NCI-H446 (cell line): Measurements from ENCODE around the gene FTH1.
"Not testable (repeated sequence)": the region's sequence is repeated elsewhere in the genome, so short reads cannot be mapped to it uniquely, and the experiment has no call there.

Experiments used
- DNase-seq, 2 experiments: peaks; one replicate each; lab custom pipeline; 2025; lab: John Stamatoyannopoulos, UW

FTH1 gene

DNA sequence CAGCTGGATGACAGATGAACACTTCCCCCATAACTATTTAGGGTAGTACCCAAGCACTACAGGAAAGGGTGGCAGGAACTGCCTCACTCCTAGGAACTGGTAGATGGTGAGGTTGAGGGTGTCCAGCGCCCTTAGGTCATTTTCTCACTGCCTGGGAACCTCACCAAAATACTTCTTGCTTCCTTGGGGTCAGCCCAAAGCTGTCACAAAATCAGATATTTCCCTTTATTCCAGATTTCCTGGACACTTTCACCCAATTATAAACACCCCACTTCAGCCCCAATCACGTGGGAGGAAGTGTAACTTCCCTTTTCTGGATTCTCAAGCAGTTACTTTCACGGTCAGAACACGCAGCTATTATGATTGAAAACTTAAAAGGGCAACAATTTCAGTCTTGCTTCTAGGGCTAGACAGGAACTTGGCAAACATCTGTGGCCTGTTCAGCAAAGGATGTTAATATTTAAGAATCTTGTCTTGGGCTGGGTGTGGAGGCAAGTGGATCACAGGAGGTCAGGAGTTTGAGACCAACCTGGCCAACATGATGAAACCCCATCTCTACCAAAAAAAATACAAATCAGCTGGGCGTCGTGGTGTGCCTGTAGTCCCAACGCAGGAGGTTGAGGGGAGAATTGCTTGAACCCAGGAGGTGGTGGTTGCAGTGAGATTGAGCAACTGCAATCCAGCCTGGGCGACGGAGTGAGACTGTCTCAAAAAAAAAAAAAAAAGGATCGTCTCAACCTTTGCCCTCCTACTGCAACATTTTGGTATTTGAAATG lies 4.0 kb downstream of the FTH1 start:
- no peak for DNase-seq

DNA sequence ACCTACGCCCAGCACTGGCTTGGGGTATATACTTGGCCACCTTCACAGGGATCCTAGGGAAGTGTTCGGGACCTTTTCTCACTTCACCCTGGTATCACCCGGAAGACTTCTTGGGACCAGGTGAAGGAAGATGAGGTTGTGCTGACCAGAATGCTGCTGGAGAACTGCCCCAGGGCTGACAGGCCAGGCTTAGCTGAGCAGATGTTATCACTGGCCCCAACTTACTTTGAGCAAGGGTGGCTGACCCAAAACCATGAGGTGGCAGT lies 4.5 kb downstream of the FTH1 start:
- DNase-seq = no peak

DNA sequence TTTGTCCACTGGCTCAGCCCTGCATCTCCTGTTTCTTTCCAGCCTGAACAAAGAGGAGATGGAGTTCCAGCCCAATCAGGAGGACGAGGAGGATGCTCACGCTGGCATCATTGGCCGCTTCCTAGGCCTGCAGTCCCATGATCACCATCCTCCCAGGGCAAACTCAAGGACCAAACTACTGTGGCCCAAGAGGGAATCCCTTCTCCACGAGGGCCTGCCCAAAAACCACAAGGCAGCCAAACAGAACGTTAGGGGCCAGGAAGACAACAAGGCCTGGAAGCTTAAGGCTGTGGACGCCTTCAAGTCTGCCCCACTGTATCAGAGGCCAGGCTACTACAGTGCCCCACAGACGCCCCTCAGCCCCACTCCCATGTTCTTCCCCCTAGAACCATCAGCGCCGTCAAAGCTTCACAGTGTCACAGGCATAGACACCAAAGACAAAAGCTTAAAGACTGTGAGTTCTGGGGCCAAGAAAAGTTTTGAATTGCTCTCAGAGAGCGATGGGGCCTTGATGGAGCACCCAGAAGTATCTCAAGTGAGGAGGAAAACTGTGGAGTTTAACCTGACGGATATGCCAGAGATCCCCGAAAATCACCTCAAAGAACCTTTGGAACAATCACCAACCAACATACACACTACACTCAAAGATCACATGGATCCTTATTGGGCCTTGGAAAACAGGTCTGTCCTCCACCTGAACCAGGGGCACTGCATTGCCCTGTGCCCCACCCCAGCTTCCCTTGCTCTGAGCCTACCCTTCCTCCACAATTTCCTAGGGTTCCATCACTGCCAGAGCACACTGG lies 5.0 kb downstream of the FTH1 start:
- no peak for DNase-seq

DNA sequence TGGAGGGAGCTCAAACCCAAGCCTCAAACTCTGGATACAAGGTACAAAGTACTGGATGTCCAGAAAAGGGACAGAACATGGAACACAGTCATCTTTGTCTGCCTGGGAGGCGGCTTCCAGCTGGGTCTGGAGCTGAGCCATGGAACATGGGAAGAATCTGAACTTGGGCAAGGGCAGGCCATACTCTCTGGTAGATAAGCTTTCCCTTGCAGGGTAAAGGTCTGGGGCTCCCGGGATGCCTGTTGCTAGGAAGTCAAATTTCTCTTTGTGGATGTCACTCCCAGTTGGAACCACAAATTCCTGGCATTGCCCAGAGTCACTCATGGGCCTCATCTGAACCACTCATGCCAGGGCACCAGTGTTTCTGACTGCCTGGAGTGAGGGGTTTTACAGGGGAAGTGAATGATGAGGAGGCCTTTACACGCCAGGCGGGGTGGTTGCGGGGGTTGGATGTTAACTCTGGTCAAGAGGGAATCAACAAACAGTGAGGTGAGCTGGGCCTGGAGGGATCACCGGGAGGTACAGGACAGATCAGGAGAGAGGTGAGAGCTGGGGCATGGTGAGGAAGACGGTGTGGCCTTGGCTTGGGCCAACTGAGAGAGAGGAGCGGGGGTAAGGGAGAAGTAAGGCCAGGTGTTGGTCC lies 5.7 kb downstream of the FTH1 start:
- no peak for DNase-seq

DNA sequence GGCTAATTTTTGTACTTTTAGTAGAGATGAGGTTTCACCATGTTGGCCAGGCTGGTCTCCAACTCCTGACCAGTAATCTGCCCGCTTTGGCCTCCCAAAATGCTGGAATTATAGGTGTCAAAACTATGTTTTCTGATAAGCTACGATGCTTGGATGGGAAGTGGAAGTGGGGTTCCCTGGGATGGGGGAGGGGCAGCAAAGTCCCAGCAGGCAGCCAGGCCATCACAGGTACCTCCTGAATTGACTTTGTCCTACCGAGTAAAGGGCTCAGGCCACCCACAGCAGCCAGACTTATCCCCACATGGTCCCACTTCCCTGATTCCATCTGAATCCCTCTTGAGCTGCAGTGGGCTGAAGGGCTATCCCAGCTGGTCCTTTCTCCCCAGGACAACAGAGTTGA lies 6.9 kb downstream of the FTH1 start:
- no peak for DNase-seq

DNA sequence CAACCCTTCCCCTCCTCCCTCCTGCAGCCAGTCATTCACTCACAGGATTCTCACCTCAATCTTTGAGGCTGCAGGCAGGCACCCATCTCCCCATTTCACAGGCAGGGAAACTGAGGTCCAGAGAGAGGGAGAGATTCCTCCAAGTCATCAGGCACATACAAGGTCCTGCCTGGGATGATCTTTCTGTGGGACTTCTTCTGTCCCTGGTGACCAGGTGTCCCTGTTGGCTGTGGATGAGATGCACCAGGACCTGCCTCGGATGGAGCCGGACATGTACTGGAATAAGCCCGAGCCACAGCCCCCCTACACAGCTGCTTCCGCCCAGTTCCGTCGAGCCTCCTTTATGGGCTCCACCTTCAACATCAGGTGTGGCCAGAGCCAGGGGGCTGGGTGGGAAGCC lies 7.8 kb downstream of the FTH1 start:
- DNase-seq = no peak

DNA sequence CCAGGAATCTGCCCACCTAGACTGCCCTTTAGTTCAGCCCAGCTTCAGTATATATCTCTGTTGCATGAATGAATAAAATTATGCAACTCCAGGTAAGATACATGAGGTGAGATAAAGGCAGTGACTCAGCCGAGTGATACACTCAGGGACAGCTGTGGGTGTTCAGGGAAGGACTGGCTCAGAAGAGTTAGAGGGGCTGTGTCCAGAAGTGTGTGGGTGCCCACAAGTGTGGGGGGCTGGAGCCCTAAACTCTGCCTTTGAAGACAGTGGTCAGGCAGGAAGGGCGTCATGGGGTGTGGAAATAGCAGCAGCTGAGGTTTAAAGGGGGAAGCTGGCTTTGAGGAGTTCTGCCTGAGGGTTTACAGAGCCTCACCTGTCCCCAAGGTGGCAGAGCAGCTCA lies 8.3 kb downstream of the FTH1 start:
- DNase-seq = no peak

DNA sequence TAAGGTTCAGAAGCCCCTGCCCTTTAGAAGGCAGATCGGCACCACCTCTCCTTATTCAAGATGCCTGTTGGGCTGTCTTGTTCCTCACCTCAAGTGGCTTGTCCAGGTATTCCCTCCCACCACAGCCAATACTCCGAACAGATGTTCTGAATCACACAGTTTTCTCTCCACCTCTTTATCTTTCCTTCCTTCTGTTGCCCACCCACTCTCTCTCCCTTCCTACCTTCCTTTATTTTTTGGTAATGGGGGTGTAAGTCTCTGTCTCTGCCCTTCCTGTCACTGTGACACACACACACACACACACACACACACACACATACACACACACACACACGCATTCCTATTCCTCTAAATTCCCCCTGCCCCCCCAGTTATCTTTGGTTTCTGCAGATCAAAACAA lies 8.8 kb downstream of the FTH1 start:
- no peak for DNase-seq

DNA sequence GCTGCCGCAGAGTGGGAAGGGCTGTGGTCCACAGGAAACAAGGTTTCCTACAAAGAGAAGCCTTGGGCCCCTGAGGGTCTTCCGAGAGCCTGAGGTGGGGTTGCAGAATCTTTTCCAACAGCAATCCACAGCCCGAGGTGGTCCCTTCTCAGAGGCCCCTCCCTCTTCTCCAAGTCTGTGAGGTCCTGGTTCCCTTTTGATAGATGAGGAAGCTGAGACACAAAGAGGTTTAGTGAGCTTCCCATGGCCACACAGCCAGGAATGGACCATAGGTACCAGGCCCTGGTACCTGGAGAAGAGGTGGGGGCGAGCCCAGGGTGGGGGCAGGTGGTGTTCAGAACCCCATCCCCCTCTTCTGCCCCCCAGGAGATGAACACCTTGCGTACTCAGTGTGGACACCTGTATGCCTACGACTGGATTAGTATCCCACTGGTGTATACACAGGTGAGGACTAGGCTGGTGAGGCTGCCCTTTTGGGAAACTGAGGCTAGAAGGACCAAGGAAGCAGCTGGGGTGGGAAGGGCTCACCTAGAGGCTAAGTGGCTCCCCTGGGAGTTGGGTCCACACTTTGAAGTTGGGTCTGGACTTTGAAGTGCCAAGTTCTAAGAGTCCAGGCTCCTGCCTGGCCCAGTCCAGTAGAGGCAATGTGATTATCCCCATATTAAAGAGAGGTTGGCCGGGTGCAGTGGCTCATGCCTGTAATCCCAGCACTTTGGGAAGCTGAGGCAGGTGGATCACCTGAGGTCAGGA lies 10.2 kb downstream of the FTH1 start:
- DNase-seq = no peak

DNA sequence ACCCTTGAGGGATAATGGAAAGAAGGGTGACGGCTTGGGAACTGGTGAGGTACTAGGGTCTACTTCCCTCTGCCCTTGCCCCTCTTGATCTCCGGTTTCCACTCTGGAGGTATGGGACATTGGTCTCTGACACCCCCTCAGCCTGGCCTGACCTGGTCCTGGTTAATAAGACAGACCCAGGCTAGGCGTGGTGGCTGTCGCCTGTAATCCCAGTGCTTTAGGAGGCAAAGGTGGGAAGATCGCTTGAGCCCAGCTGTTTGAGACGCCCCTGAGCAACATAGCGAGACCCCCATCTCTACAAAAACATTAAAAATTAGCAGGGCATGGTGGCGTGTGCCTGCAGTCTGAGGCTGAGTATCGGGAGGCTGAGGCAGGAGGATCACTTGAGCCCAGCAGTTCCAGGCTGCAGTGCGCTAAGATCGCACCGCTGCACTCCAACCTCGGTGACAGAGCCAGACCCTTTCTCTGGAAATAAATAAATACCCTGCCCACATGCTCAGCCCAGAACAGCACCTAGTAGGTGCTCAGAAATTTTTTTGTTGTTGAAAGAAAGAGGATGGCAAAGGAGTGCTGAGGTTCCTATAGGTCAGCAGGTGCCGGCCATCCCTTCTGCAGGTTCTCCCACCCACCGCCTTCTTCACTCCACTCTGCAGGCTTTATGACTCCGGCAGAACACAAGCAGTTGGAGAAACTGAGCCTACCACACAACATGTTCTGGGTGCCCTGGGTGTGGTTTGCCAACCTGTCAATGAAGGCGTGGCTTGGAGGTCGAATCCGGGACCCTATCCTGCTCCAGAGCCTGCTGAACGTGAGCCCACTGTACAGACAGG lies 11.0 kb downstream of the FTH1 start:
- DNase-seq = no peak

DNA sequence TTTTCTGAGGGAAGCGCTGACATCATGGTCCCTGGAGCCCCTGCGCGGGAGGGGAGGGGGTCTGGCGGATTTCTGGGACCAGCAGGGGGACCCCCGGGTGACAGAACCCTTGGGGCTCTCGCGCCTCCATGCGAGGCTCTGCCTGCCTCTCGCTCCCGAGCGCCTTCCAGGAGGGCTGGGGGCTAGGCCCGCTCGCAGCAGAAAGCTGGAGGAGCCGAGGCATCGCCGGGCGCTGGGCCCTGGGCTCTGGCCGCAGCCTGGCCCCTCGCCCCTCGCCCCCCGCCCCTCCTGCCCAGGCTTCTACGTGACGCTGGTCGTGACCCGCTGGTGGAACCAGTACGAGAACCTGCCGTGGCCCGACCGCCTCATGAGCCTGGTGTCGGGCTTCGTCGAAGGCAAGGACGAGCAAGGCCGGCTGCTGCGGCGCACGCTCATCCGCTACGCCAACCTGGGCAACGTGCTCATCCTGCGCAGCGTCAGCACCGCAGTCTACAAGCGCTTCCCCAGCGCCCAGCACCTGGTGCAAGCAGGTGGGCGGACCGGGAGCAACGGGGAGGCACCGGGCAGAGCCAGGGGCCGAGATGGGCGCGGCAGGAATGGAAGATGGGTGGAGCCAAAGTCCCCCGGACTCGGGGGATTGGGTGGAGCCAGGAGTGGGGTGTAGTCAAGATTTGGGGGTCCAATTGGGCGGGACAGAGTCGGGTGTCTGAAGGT lies 11.9 kb downstream of the FTH1 start:
- no peak for DNase-seq

DNA sequence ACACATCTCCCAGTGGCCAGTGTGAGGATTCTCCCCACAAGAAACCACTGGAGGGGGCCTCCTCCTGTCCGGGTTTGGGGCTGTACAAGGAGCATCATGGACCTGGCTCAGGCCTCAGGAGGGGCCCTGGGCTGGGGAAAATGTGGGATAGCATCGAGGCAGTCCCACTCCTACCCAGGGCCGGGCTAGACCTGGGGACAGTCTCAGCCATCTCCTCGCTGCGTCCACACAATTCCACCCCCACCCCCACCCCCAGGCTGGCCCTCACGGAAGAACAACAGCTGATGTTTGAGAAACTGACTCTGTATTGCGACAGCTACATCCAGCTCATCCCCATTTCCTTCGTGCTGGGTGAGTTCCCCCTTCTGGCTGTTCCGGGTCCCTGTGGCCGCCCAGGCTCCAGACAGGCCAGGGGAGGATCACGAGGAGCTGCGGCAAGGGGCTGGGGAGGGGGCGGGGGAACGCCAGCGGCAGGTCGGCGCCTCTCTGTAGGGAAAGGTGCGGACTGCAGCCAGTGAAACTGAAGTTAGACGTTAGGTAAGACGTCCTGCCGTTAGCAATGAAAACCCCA lies 12.5 kb downstream of the FTH1 start:
- DNase-seq = no peak

DNA sequence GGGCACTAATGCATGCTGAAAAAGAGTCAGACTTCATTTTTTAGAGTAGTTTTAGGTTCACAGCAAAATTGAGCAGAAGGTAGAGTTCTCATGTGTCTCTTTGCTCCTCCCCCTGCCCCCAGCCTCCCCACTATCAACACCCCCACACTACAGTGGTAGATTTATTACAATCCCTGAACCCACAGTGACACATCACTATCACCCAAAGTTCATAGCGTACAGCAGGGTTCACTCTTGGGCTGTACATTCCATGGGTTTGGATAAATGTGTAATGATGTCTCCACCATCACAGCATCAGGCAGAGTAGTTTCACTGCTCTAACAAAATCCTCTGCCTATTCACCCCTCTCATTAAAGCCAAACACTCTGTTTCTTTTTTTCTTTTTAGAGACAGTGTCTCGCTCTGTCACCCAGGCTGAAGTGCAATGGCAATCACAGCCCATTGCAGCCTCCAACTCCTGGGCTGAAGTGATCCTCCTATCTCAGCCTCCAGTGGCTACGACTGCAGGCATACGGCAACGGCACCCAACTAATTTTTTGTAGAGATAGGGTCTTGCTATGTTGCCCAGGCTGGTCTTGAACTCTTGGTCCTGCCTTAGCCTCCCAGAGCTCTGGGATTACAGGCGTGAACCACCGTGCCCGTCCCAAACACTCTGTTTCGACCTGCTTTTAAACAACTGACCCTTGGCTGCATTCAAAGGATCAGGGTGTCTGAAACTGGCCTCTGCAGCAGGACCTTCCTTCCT lies 13.2 kb downstream of the FTH1 start:
- no peak for DNase-seq

DNA sequence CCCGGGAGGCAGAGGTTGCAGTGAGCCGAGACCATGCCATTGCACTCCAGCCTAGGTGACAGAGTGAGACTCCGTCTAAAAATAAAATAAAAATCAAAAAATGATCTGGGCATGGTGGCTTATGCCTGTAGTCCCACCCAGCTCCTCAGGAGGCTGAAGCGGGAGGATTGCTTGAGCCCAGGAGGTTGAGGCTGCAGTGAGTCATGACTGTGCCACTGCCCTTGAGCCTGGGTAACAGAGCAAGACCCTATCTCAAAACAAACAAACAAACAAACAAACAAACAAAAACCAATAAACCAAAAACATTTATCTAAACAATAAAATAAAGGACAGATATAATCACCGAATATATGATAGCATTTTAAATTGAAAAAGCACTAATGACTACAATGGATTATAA lies 13.8 kb downstream of the FTH1 start:
- DNase-seq = not testable (repeated sequence)

DNA sequence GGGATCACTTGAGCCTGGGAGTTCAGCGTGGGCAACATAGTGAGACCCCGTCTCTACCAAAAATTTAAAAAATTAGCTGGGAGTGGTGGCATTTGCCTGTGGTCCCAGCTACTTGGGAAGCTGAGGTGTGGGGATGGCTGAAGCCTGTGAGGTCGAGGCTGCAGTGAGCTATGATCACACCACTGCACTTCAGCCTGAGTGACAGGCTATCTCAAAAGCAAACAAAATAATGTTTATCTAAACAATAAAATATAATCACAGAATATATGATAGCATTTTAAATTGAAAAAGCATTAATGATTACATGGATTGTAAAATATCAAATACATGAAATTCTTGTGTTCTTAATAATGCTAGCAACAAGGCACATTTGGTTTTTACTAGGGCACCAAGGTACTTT lies 14.6 kb downstream of the FTH1 start:
- no peak for DNase-seq

DNA sequence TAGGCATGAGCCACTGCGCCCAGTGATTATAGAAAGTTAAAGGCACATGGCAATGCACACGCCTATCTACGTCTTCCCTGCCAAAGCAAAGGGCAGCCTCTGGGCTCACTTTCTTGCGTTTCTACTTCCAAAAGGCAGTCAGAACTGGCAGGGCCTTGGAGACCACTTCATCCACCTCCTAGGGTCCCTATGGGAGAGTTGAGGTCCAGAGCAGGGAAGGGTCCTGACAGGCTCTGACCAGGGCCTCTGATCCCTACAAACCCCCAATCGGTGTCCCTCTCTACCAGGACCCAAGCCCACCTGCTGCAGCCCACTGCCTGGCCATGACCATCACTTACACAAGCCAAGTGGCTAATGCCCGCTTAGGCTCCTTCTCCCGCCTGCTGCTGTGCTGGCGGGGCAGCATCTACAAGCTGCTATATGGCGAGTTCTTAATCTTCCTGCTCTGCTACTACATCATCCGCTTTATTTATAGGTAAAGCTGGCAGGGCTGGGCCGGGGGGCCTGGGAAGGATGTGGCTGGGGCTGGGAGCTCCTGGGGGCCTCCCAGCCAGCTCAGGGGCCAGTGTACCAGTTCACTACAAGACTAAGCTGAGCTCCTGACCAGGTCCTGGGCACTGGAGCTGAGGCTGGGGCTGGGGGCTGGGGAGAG lies 15.8 kb downstream of the FTH1 start:
- no peak for DNase-seq

DNA sequence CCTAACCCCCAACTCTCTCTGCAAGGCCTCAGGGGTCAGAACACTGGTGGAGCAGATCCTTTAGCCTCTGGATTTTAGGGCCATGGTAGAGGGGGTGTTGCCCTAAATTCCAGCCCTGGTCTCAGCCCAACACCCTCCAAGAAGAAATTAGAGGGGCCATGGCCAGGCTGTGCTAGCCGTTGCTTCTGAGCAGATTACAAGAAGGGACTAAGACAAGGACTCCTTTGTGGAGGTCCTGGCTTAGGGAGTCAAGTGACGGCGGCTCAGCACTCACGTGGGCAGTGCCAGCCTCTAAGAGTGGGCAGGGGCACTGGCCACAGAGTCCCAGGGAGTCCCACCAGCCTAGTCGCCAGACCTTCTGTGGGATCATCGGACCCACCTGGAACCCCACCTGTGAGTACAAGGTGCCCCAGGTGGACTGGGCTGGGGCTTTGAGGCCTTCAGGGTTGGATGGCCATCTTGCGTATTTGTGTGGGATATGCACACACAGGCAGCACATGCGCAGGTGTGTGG lies 17.3 kb downstream of the FTH1 start, which contains the start of gene BEST1:
Gene BEST1, plus strand, starts transcription at position 317 of the 513 bp plus-strand sequence. CDS start 1,456 bp downstream, outside the sequence.
- DNase-seq = no peak

DNA sequence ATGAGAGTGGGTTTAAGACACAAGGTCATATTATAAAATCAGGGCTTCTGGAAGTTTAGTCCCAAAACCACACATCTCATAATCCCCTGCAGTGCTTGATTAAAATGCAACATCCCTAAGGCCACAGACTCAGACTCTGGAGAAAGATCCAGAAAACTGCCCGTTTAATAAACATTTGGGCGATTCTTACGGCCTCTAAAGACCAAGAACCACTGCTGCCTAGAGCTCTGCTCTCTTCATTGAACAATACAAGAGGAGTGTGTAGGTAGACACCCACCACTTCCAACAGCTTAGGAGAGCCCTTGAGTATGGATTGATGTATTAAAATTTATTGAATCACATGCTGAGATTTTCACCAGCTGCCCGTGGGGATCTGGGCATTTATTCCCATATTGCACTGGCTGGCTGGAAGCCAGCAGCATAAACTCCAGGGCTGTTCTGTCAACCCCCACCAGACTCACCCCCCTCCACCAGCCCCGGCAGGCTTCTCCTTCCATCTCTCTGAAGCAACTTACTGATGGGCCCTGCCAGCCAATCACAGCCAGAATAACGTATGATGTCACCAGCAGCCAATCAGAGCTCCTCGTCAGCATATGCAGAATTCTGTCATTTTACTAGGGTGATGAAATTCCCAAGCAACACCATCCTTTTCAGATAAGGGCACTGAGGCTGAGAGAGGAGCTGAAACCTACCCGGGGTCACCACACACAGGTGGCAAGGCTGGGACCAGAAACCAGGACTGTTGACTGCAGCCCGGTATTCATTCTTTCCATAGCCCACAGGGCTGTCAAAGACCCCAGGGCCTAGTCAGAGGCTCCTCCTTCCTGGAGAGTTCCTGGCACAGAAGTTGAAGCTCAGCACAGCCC lies 18.0 kb downstream of the FTH1 start:
- peak; percentile 59 to 92 for DNase-seq
